ENCODE measurements around the gene H6PD. TPM values are rescaled to one million over a fixed set of nuclear protein-coding genes. Genes with fewer than 3 reads are reported as not detected.
A peak's percentile ranks its signal among the peaks of the same experiment; 100 is the strongest.

Gene H6PD
- total RNA-seq, 2 donors from 2014 or later, result 35.0 to 41.0 TPM

- Histone ChIP-seq H3K27ac (no peak overlapping the region), H3K4me3 (no peak overlapping the region), H3K36me3 (no peaks in the 10 kb centered on the region), H3K4me1 (peaks cover 0 to 22% of the 10 kb centered on the region in 2 donors), H3K27me3 (no peaks in the 10 kb centered on the region), H3K9me3 (peaks cover 0 to 37% of the 10 kb centered on the region in 2 donors)
- no peak for DNase-seq (ENCODE audit: low spot score)
- TF ChIP-seq CTCF (IDR thresholded peaks at IDR 0.05), result no peak
Observed at GRCh38 chr1:9282696-9282955, 48.1 kb downstream of the H6PD start.

- TF ChIP-seq CTCF (IDR thresholded peaks at IDR 0.05), result no peak
- no peak for DNase-seq (ENCODE audit: low spot score)
- Histone ChIP-seq H3K4me1 (peaks cover 0 to 15% of the 10 kb centered on the region in 2 donors), H3K27ac (no peak overlapping the region), H3K36me3 (no peaks in the 10 kb centered on the region), H3K9me3 (peaks cover 0 to 51% of the 10 kb centered on the region in 2 donors), H3K27me3 (no peaks in the 10 kb centered on the region), H3K4me3 (no peak overlapping the region)
Observed at GRCh38 chr1:9284061-9284460, 49.5 kb downstream of the H6PD start.

GRCh38 chr1:9286556-9286955, 52.0 kb downstream of the H6PD start:
- peaks cover 0 to 26% of the 10 kb centered on the region in 2 donors for H3K4me1 ChIP-seq
- H3K9me3 ChIP-seq, result peaks cover 0 to 55% of the 10 kb centered on the region in 2 donors
- no peak overlapping the region for H3K4me3 ChIP-seq
- H3K36me3 ChIP-seq, result no peaks in the 10 kb centered on the region
- DNase-seq (ENCODE audit: low spot score), result no peak
- H3K27me3 ChIP-seq, result no peaks in the 10 kb centered on the region
- no peak for TF ChIP-seq CTCF (IDR thresholded peaks at IDR 0.05)
- H3K27ac ChIP-seq, result no peak overlapping the region

- peak overlapping the region; percentile 88 to 90 for H3K27ac ChIP-seq
- H3K27me3 ChIP-seq, result no peaks in the 10 kb centered on the region
- DNase-seq (ENCODE audit: low spot score), result peak; percentile 90
Observed at GRCh38 chr1:9289090-9289534, 54.5 kb downstream of the H6PD start.

GRCh38 chr1:9289711-9290485, 55.3 kb downstream of the H6PD start:
- no peak overlapping the region for H3K4me3 ChIP-seq
- peak; percentile 89 for DNase-seq (ENCODE audit: low spot score)
- peaks cover 0 to 45% of the 10 kb centered on the region in 2 donors for H3K9me3 ChIP-seq
- H3K27ac ChIP-seq, result peak overlapping the region; percentile 88 to 90
- no peaks in the 10 kb centered on the region for H3K27me3 ChIP-seq
- TF ChIP-seq CTCF (IDR thresholded peaks at IDR 0.05), result no peak
- peaks cover 0 to 39% of the 10 kb centered on the region in 2 donors for H3K4me1 ChIP-seq
- no peaks in the 10 kb centered on the region for H3K36me3 ChIP-seq

More at GRCh38 chr1:9289090-9289534, 54.5 kb downstream of the H6PD start:
- peak; percentile 87 to 91 for TF ChIP-seq CTCF (IDR thresholded peaks at IDR 0.05)
- Histone ChIP-seq H3K9me3 (peaks cover 0 to 53% of the 10 kb centered on the region in 2 donors), H3K4me3 (no peak overlapping the region), H3K36me3 (no peaks in the 10 kb centered on the region), H3K4me1 (peaks cover 0 to 32% of the 10 kb centered on the region in 2 donors)

Measured in right atrium auricular region (tissue), 2 donors.